Neural crest cell (in vitro differentiated cells): ENCODE measurements around the gene ETV6. TPM values are rescaled to one million over a fixed set of nuclear protein-coding genes. Genes with fewer than 3 reads are reported as not detected.

Experiments
- DNase-seq: peaks from one replicate; pipeline ENCODE4 v3.0.0; 2021; ENCODE audit warnings: low read depth, mixed read lengths, low spot score
- H3K27ac Mint-ChIP-seq: one replicate; pipeline ENCODE4 v1.8.0; 2021; ENCODE audit warnings: mild to moderate bottlenecking, mixed read lengths; ENCODE audit not compliant: unreplicated experiment
- H3K27me3 Mint-ChIP-seq: 2 replicates; pipeline ENCODE4 v1.8.0; 2021; ENCODE audit warnings: low read depth, mild to moderate bottlenecking, mixed read lengths
- H3K36me3 Mint-ChIP-seq: 2 replicates; pipeline ENCODE4 v1.8.0; 2021; ENCODE audit warnings: low read depth, mild to moderate bottlenecking, mixed read lengths
- H3K4me1 Mint-ChIP-seq: 2 replicates; pipeline ENCODE4 v1.8.0; 2021; ENCODE audit warnings: mixed read lengths
- H3K4me3 Mint-ChIP-seq: one replicate; pipeline ENCODE4 v1.8.0; 2021; ENCODE audit warnings: mild to moderate bottlenecking, mixed read lengths
- H3K9me3 Mint-ChIP-seq: 2 replicates; pipeline ENCODE4 v1.8.0; 2021; ENCODE audit warnings: mixed read lengths
- total RNA-seq: library from RNA; stranded (reverse); gene quantifications from 2 replicates; pipeline ENCODE4 v1.2.1, GENCODE V29; 2021
- TF ChIP-seq, protein P1 (sequence below): fragments of 200-600 bp; sonication (generic); conservative IDR thresholded peaks from 2 replicates; pipeline ENCODE4 v1.5.0; 2021; ENCODE audit warnings: antibody characterized with exemption, mild to moderate bottlenecking

Gene ETV6
- total RNA-seq, 1 donor from 2014 or later: 18.7 TPM

DNA sequence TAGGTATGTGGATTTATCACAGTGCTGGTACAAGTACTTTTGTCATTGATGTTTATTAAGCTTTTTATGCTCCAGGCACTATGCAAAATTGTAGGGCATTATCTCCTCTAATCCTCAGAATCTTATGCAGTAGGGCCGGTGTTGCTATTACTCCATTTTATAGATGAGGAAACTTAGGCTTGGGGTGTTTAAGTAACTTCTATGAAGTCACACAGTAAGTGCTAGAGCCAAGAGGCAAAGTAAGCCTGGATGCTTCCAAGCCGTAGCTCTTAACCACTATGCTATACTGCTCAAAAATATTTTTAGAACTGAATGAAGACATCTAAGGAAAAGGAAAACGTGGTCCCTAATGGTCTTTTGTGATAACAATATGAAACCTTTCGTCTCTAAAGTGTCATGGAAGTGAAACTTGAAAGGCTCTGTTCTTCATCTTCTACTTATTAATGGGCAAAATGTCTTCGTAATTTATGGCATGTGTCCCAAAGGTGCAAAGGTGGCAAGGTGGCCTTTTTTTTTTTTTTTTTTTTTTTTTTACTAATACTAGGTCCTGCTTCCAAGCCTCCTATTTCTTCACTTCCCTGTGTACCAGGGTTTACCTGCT is 85.2 kb downstream of the ETV6 start:
- DNase-seq: no peak
- H3K27me3 Mint-ChIP-seq: no peaks in the 10 kb centered on the region
- TF ChIP-seq, protein P1, sequence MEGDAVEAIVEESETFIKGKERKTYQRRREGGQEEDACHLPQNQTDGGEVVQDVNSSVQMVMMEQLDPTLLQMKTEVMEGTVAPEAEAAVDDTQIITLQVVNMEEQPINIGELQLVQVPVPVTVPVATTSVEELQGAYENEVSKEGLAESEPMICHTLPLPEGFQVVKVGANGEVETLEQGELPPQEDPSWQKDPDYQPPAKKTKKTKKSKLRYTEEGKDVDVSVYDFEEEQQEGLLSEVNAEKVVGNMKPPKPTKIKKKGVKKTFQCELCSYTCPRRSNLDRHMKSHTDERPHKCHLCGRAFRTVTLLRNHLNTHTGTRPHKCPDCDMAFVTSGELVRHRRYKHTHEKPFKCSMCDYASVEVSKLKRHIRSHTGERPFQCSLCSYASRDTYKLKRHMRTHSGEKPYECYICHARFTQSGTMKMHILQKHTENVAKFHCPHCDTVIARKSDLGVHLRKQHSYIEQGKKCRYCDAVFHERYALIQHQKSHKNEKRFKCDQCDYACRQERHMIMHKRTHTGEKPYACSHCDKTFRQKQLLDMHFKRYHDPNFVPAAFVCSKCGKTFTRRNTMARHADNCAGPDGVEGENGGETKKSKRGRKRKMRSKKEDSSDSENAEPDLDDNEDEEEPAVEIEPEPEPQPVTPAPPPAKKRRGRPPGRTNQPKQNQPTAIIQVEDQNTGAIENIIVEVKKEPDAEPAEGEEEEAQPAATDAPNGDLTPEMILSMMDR: no peak
- no peaks in the 10 kb centered on the region for H3K4me1 Mint-ChIP-seq
- peaks cover 2% of the 10 kb centered on the region for H3K9me3 Mint-ChIP-seq
- no peak overlapping the region for H3K27ac Mint-ChIP-seq
- no peak overlapping the region for H3K4me3 Mint-ChIP-seq
- no peaks in the 10 kb centered on the region for H3K36me3 Mint-ChIP-seq

DNA sequence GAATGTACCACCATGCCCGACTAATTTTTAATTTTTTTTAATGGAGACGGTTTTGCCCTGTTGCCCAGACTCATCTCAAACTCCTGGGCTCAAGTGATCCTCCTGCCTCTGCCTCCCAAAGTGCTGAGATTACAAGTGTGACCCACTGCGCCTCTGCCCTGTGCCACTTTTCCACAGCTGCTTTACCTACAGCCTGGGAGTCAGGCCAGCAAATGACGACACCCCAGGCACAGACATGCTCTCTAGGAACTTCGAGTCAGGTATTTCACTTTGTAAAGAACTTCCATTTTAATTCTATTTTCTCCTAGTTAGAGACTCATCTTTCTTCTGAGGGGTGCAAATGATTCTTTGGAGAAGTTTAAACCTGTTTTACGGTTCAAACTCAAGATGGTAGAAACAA is 89.0 kb downstream of the ETV6 start:
- H3K9me3 Mint-ChIP-seq: peaks cover 2% of the 10 kb centered on the region
- H3K4me1 Mint-ChIP-seq: peaks cover 5% of the 10 kb centered on the region
- H3K4me3 Mint-ChIP-seq: no peak overlapping the region
- H3K27ac Mint-ChIP-seq: no peak overlapping the region
- H3K36me3 Mint-ChIP-seq: no peaks in the 10 kb centered on the region
- DNase-seq: no peak
- H3K27me3 Mint-ChIP-seq: no peaks in the 10 kb centered on the region
- TF ChIP-seq, protein P1: no peak

DNA sequence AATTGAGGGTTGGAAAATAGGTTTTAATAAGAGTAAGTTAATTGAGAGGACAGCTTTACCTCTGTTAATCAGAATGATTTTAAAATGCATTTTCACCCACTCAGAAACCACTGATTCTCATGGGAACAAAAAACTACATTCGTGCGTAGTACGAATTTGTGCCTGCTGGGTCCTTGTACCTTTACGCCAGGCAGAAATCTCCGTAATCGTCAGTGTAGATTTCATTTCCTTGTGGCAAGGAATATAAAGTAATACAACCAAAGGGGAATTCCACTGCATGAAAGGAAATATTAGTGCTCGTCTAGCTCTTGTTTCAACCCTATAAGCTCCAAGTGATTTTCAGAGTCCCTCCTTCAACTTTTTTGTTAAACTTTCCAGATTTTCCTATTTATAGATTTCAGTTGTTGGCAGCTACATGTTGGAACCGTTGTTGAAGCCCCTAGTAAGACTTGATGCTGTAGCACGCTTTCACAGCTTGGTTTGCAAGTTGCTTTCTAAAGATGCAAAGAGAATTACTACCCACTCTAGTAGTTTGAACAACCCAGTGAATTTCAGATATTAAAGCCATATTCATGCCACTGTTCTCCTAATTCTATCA is 90.6 kb downstream of the ETV6 start:
- H3K27ac Mint-ChIP-seq: no peak overlapping the region
- H3K4me1 Mint-ChIP-seq: peaks cover 12% of the 10 kb centered on the region
- H3K9me3 Mint-ChIP-seq: peaks cover 1% of the 10 kb centered on the region
- no peak for DNase-seq
- no peaks in the 10 kb centered on the region for H3K27me3 Mint-ChIP-seq
- no peaks in the 10 kb centered on the region for H3K36me3 Mint-ChIP-seq
- no peak overlapping the region for H3K4me3 Mint-ChIP-seq
- TF ChIP-seq, protein P1: no peak

DNA sequence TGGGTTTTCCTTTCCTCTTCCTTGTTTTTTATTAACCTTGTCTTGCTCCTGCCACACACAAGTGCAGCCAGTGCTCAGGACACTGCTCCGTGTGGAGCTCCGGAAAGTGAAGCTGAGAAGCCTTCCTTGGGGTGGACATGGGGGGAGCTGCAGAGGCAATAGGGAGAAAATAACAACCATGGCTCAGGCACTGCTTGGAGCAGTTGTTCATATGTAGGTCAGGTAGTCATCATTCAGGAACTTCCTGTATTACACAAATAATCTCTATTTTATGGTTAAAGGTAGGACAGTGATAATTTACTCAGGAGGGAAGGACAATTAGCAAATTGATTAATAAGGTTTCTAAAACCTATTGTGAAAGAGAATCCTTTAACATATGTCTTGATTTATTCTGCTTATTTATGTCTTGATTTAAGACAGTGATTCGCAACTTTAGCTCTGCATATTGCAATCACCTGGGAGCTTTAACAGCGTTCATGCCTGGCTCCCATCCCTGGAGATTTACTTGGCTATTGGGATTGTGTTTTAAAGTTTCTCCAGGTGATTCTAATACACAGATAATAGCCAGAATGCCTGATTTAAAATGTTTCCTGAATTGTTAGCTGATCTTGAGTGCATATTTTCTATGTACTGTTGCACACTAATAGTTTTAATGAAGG is 92.1 kb downstream of the ETV6 start:
- no peak for DNase-seq
- no peaks in the 10 kb centered on the region for H3K9me3 Mint-ChIP-seq
- H3K4me3 Mint-ChIP-seq: no peak overlapping the region
- H3K27me3 Mint-ChIP-seq: no peaks in the 10 kb centered on the region
- H3K36me3 Mint-ChIP-seq: no peaks in the 10 kb centered on the region
- no peak overlapping the region for H3K27ac Mint-ChIP-seq
- H3K4me1 Mint-ChIP-seq: peaks cover 12% of the 10 kb centered on the region
- TF ChIP-seq, protein P1: no peak

DNA sequence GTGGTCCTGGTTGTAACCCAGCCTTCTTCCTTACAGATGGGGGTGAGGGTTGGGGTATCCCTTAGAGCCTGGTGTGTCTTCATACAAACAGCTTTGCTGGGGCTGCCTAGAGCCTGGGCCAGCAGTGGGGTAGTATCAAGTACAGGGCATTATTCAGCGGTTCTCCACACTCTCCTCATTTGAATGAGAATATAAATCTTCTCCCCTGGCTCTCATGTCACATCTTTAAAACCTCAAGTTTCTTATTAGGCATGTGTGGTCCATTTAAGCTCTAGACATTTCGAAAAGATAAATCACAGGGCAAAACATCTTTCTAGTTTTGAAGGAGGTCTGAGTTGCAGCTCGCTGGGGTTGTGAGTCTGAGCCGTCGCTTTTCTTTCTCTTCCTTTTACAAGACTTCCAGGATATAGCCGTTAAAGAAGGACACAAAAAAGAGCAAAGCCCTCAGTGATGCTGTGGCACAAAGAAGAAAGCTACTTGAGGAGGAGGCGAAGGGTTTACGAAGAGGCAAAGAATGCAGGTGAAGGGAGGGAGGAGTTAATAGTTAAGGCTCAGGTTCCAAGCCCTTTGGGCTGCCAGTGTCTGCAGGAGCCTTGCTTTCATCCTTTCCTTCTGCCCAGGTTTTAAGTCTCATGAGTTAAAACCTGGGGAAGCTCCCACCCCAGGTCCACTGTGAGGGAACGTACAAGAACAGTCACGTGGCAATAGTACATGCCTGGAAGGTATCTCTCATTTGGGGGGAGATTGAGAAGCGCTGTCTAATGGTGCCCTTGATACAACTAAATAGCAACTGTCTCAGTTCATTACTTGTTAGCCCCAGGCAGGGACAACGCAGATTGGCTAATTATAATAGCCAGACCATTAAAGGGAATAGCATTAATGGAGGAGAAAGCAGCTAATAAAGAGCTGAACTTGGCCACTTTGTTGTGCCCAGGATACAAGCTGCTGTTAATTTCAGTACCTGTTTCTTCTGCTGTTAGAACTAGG is 94.2 kb downstream of the ETV6 start:
- DNase-seq: no peak
- H3K27me3 Mint-ChIP-seq: no peaks in the 10 kb centered on the region
- peaks cover 12% of the 10 kb centered on the region for H3K4me1 Mint-ChIP-seq
- peak overlapping the region; percentile 28 for H3K27ac Mint-ChIP-seq
- H3K9me3 Mint-ChIP-seq: no peaks in the 10 kb centered on the region
- H3K4me3 Mint-ChIP-seq: no peak overlapping the region
- TF ChIP-seq, protein P1: no peak
- no peaks in the 10 kb centered on the region for H3K36me3 Mint-ChIP-seq
